HG03442 (cell line): Measurements from ENCODE around the gene EN1.
A peak's percentile ranks its signal among the peaks of the same experiment; 100 is the strongest.

Source experiments
- ATAC-seq: cut with Tn5 transposase; IDR thresholded peaks from one replicate; pipeline ENCODE4 v1.9.1; 2021; ENCODE audit warnings: mild to moderate bottlenecking, moderate library complexity; ENCODE audit not compliant: unreplicated experiment

EN1 gene

DNA sequence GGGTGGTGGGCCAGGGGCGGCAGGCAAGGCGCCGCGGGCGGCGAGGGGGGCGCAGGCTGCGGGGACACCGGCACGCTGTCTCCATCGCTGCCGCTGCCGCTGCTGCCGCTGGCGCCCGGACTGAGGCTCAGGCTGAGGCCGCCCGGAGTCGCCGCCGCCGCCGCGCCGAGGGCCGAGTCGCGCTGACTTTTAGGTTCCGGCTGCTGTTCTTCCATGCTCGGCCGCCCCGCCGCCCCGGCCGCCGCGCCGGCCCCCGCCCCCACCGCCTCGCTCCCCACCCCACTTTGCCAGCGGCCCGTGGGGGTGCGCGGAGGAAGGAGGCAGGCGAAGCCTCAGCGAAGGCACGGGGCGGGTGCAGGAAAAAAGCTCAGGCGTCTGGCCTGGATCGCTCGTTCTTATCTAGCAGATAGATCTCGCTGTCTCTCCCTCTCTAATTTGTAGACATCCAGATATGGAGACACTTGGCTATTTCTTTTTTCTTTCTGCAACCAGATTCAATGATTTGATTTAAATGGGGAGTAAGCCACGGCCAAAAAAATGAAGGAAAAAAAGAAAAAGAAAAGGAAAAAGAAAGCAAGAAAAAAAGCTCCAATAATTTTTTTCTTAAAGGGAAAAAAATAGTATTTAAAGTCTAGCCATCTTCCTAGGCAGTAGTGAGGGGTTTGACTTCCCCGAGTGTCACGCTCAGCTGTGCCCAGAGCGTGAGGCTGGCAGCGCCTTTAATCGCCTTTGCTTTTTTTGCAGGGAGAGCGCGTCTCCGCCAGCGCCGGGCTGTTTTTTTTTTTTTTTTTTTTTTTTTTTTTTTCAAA is at the start of gene EN1:
Gene EN1, minus strand, starts transcription at position 696 of the 809 bp plus-strand sequence. Its CDS starts 481 bp downstream, at position 215.
- ATAC-seq, result no peak

DNA sequence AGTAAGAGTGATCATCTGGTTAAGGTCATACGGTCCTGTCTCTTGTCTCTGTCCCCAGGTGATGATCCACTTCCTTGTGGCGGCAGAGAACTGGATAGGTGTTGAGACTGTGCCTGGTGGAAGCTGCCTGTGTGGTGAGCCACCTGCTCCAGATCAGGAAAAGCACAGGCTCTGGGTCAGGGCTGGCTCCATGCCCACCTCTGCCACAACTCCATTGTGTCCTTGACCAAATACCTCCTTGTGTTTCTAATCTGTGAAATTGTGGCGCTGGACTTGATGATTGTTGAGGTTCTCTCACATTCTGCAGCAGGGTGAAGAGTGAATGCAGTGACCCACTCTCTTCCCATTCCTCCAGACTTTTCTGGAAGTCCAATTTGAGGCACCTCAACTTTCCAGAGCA is 45.7 kb upstream of the EN1 start:
- ATAC-seq, result no peak

DNA sequence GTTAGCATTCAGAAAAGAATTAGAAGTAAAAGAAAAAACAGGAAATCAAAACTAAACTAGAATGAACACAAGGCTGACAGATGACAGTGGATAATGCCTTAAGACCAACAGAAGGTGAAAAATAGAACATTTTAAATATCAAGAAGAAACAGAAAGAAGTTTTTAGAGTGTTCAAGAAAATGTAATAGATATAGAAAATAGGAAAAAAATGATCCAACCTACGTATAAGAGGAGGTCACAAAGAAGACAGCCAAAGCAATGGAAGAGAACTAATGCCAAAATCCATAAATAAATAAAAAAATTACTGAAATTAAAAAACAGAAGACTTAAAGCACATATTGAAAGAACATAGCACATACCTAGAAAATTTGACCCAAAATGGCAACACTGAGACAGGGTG is 42.5 kb upstream of the EN1 start:
- ATAC-seq, result no peak

DNA sequence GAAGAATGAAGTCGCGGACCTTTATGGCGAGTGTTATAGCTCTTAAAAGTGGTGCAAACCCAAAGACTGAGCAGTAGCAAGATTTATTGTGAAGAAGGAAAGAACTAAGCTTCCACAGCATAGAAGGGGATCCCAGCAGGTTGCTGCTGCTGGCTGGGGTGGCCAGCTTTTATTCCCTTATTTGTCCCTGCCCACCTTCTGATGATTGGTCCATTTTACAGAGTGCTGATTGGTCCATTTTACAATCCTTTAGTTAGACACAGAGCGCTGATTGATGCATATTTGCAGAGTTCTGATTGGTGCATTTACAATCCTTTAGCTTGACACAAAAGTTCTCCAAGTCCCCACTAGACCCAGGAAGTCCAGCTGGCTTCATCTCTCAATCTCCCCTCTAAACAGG is 36.3 kb upstream of the EN1 start:
- ATAC-seq, result no peak

DNA sequence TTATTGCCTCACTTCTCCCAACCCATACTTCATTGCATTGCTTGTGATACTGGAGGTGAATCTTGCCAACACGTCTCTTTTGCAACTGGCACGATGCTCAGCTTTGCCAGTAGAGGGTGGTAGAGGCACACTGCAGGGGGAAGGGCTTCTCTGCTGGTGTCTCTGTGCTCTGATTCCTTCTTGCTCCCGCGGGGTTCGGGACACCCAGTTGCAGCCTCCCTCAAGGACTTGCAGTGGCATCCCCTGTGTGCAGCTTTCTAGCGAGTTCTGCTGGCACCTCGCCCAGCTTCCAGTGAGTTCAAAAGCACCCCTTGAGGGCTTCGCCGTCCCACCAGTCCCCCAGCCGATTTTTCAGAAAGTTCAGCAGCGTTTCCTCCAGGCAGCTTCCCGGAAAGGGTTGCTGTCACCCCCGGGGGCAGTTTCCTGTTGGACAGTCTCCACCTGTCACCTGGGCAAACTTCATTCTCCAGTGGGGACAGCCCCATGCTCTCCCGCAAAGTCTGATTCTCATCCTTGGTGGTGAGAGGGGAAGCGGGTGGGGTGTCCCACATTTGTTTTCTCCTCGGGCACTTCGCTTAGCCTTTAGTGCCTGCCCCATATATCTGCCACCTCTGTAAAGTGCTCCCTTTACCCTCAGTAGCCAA is 35.4 kb upstream of the EN1 start:
- ATAC-seq, result peak; percentile 83

DNA sequence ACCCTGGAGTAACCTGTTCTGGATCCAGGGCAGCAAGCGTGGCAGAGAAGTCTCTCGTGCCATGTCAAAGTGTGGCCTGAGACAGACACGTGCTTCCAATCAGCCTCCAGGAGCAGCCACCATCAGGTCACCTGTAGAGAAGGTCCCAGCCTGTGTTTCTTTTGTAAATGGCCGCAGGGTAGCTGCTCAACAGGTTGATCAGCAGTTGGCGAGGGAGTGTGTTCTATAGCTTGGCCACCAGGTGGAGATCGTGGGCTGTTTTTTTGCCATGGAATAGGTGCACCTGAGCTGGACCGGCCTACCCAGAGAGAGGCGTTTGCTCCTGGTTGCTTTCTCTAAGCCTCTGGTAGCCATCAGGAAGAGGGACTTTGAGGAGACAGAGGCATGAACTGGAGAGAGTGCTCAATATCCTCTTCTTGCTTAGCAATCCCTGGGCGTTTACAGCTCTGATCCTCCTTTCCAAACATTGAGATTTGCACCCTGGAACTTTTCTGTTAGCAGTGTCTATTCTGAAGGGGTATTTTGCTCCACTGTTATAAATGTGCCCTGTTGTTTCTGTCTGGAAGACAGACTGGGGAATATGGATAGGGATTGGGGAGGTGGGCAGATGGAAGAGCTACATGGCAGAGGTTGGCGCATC is 34.2 kb upstream of the EN1 start:
- peak; percentile 91 for ATAC-seq

DNA sequence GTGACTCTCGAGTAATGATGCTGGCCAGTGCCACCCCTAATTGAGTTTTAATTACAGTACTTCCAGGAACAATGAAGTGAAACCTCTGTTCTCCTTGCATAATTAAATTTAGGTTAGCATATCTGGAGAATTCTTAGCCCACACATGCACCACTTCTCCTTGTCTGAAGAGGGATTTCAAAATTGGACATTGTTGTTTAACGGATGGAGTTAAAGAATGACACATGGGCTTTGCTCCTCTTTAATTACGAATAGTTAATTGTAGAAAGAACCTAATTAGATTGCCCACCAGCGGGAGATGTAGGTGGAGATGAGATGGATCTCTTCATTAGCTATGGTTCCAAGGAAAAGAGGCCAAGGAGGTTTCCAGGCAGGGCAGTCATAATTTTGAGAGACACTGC is 33.1 kb upstream of the EN1 start:
- ATAC-seq, result no peak

DNA sequence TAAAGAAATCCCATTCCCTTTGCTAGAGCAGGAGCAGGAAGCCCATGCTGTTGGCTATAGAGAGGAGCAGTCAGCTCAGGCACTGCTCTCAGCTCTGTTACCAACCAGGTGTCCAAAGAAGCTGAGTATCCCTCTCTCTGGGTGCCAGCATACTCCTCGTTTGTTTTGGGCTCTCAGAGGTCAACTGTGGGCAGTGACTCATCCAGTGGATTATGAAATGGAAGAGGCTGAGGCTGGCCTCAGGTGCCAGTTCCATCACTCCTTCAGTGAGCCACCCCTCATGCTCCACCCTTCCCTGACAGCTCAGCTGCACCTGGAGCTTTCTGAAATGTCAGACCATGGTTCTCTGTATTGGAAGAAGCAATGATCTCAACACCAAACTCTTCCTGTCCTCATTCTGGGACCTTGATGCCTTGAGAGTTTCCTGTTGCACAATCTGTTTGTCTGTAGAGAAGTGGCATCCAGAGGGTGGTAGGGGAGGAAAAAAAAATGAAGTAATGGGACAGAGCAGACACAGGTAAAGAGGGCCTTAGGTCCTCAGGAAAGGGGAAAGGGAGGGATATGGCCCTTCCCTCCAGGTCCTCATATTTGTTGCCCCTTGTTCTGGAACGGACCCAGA is 31.2 kb upstream of the EN1 start:
- no peak for ATAC-seq

DNA sequence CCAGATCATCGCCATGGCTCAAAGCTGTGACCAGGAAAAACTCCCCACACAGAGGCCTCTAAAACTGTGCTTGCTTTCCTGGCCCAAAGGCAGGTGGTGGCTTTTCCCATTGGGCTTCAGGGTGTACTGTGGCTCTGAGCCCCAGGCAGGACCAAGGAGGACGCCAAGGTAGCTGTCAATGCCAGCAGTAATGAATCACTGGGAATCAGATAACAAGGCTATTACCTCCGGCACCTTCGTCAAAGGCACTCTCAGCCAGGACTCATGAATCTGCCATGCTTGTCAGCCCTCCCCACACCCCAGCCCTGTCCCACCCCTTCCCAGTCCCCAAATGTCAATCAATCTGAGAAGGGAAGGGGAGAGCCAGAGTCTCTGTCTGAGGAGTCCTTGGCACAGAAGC is 27.9 kb upstream of the EN1 start:
- ATAC-seq, result no peak

DNA sequence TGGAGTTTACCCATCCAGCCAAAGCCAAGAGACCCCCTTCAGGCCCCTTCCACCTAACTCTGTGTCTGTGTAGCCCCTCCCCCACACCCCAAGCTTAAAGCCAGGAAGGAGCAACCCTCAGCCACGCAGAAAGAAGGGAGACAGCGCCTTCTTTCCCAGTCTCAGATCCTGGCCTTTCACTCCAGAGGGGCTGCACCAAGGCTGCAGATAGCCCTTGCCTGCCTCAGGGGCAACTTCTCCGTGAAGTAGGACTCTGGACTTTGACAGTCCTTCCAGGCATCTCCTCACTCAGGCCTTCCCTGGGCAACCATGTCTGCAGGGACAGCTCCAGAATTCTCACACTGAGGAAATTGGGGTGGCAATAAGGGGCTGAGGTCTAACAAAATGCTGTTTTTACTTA is 26.9 kb upstream of the EN1 start:
- ATAC-seq, result no peak

DNA sequence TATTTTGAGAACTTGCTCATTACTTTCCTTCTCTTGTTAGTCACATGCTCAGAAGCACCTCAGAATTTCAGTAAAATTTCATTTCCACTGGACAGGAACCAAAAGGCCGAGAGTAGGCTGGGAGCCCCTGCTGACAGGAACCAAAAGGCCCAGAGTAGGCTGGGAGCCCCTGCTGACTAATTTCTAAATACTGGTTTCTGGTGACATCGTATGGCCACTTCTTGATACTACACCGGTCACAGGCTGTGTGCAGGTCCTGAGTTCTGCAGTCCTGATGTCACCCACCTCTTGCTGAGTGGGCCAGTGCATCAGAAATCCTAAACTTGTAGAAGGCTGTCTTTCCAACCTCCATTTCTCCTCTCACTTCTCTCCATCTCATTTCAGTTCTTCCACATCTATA is 17.7 kb upstream of the EN1 start:
- ATAC-seq, result peak; percentile 97

DNA sequence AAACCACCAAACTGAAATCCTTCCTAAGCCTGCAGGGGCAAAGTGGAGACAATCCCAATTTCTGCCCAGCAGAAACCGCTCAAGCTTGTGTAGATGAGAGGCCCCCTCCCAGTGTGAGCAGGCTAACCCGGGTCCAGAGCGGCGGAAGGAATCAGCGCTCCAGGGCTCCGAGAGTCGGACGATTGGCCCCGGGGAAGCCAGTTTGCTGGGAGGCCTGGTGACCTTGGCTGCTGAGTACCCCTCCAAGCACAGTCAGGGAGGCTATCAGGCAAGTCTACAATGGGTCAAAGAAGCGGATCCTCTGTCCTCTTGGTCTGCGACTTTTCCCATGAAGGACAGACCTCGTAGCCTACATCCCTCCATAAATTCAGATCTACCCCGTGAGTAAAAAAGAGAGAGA is 16.8 kb upstream of the EN1 start:
- no peak for ATAC-seq

DNA sequence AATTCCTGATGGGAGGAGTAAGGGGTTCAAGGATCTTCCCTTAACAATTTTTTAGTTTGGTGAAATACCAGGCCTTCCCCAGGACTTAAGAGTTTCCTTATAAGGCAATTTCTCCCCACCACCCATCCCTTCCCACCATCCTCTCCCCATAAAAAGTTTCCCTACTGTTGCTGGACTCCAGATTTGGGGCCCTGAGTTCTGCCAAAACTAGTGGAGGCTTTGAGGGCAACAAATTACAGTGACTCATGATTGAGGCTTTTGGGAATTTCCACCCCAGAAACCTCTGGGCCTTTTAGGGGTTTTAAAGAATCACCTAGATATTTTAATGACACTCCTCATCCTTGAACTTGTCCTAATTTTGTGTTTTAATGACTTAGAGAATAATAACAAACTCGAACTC is 14.3 kb upstream of the EN1 start:
- no peak for ATAC-seq

DNA sequence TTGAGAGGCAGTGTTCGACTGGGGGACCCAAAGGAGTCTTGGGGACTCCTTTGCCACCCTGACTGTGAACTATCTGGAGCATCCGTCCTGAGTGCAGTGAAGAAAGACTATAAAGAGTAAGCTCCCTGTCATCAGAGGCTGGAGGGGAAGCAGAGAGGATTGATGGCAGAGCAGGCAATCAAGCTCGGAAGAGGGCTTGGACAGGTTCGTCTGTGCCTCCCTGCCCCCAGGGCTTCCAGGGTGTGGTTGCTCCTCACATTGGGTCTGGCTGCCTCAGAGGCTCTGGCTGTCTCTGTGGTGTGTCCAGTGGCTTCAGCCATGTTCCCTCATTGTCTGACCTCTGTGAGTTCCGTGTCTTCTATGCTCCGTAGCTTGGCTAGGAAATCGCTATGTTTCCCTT is 13.8 kb upstream of the EN1 start:
- no peak for ATAC-seq

DNA sequence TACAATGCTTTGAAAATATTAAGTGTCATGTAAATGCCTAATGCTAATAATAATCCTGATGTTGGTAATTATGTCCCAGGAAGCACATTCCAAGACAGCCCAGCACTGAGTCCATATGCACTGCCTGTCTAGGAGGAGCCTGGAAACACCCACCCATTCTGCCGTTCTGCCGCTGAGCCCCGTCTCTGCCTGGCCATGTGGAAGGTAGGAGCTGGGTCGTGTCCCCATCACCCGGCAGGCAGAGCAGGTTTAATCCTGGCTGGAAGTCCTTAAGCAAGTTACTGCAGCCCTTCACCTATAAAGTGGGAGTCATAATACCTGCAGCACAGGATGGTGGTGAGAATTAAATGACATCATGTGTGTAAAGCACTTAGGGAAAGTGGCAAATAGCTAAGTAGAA is 13.1 kb upstream of the EN1 start:
- no peak for ATAC-seq

DNA sequence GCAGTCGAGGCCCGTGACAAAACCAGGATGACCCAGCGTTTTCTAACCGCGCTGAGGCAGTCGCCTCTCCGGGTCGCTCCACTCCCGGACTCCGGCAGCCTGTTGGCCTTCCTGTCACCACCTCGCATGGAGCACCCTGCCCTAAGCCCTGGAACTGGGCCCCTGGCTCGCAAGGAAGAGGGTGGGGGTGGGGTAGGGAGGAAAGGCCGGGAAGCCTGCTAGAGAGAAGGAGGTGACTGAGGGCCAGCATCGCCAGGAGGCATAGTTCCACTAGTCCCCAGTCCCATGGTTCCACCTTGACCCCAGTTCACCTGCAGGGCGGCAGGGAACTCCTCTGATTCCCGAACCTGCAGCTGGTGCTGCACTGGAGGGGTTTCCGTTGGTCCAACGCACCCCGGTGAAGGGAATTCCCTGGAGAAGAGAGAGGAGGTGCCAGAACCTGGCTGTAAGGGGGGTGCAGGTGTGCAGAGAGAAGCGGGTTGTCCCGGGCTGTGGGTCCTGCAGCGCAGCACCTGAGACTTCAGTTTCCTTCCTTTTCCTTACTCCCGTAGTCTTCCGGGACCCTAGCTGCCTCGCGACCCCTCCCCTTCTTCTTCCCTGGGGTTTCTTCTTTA is 11.8 kb upstream of the EN1 start:
- no peak for ATAC-seq

DNA sequence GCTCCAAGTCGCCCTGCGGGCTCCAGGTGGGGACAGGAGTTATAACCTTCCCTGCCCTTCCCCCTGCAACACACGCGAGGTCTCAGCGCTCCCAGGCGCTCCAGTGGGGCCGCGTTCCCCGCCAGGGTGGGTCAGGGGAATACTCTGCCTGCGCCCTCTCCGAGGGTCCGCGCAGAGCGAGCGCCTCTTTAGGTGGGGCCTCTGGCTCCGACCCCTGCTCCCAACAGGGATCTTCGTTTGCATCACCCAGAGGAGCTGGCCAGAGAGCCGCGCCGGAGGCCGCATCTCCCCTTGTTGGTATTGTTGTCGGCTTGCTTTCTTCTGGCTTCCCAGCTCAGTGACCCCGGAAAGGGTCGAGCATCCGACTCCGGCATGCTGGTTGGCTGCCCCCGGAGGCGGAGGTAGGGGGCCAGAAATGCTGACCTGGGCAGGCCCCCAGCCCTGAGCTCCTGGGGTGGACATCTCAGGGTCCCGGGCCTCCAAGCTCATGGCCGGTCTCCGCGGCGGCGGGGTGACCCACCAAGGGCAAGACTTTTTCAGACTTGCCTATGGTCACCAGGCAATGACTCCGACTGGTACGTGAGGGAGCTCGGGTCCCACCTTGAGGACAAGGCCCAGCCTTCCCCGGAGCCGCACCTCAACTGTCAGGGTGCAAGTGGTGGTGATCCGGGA is 11.2 kb upstream of the EN1 start:
- no peak for ATAC-seq

DNA sequence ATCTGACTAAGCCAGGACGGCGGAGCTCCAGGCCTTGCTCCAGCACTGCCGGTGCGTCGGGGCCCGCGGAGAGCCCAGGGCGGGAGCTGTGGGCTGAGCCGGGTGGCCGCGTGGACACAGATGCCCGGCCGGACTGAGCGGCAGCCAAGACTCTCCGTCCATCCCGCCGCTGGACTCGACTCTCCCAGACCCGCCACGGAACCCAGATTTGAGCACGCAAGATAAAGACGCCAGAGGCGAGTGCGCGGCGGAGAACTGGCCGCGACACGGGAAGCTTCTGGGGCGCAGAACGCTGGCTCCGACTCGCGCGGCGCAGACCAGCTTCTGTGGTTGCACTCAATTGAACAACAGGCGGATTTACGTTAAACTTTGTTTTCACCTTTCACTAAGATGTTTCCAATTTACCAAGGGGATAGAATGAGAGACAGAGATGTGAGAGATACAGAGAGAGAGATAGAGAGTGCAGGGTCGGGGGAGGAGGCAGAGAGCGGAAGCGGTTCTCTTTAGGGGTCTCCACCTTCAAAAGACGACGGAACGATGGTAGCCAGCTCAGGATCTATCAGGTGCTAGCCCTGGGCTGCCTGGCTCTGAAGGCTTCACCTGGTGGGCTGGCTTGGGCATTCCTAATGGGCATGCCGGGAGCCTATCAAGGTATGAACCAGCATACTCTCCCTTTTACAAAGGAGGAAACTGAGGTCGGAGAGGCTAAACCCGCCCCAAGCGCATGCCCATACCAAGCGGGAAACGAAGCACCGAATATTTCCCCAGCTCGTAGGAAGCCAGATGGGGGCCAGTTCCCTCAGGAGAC is 10.4 kb upstream of the EN1 start:
- ATAC-seq, result no peak

DNA sequence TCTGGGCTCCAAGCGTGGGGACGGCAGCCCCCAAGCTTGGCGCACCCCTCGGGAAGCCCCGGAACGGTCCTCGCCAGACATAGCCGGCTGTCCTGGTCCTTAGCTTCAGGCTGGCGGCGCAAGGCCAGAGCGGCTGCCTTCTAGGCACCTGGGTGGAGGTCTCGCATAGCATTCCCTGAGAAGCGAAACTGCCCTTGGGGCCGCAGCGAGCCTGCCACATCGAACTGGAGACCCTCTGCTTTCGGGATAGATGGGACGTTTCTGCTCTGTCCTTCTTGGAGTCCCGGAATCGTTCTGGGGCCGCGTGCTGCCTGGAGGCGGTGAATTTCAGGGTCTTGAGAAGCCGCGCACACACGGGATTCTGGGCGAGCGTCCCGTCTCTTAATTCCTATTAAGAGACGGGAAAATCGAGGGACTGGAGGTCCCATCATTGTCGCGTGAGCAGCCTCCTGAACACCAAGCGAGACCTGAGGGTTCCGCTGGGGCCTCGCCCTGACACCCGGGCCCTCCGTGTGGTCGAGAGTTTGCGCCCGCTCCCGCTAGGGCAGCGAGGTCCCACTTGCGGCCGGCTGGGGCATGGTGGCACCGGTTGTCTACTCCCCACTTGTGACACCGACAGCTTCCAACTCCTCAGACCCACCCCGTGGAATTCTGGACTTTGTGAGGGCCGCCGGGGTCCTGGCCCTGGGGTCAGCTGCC is 9.7 kb upstream of the EN1 start:
- no peak for ATAC-seq
